T-helper 1 cell treated with Interleukin-12 subunit alpha and Interleukin-12 subunit beta and Interleukin-4 antibody, amounts not matched to agents 30 μg/mL and 1 μg/mL, for 36 hours (primary cell): ENCODE measurements around the gene GTPBP8.
"Not testable (repeated sequence)": the region's sequence is repeated elsewhere in the genome, so short reads cannot be mapped to it uniquely, and the experiment has no call there.

Experiments
- H3K27ac Mint-ChIP-seq: one replicate; pipeline ENCODE4 v1.8.0; 2021; ENCODE audit warnings: mild to moderate bottlenecking, mixed read lengths
- H3K27me3 Mint-ChIP-seq: one replicate; pipeline ENCODE4 v1.8.0; 2021; ENCODE audit warnings: low read depth, mixed read lengths
- H3K36me3 Mint-ChIP-seq: one replicate; pipeline ENCODE4 v1.8.0; 2021; ENCODE audit warnings: low read depth, mixed read lengths
- H3K4me1 Mint-ChIP-seq: one replicate; pipeline ENCODE4 v1.8.0; 2021; ENCODE audit warnings: low read depth, mixed read lengths
- H3K4me3 Mint-ChIP-seq: one replicate; pipeline ENCODE4 v1.8.0; 2021; ENCODE audit warnings: mild to moderate bottlenecking, moderate library complexity, mixed read lengths
- H3K9me3 Mint-ChIP-seq: one replicate; pipeline ENCODE4 v1.8.0; 2021; ENCODE audit warnings: mixed read lengths

Gene GTPBP8

GRCh38 chr3:113019182-113020137 lies 28.7 kb downstream of the GTPBP8 start:
- H3K4me1 Mint-ChIP-seq: peaks cover 40% of the 10 kb centered on the region

GRCh38 chr3:113021471-113021870 lies 30.7 kb downstream of the GTPBP8 start:
- no peaks in the 10 kb centered on the region for H3K27me3 Mint-ChIP-seq
- no peaks in the 10 kb centered on the region for H3K9me3 Mint-ChIP-seq
- peaks cover 12% of the 10 kb centered on the region for H3K36me3 Mint-ChIP-seq

More at GRCh38 chr3:113019182-113020137, 28.7 kb downstream of the GTPBP8 start:
- Mint-ChIP-seq H3K9me3 (no peaks in the 10 kb centered on the region), H3K27me3 (no peaks in the 10 kb centered on the region), H3K27ac (peak overlapping the region; percentile 86), H3K36me3 (peaks cover 25% of the 10 kb centered on the region), H3K4me3 (peak overlapping the region; percentile 90)

DNA sequence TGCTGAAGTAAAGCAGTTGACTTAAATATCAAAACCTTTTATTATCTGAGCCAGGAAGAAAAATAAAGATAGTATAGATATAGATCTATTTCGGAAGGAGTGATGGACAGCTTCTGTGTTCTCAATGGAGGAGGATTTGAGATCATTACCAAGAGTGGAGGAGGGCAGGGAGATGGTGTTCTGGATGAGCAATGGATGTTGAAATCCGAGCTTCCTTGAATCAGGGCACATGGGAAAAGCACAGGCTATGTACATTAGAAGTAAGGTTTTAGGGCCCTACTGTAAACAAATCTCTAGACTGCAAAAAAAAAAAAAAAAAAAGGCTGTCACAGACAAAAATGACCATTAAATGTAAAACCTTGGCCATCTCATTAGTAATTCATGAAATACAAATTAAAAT lies 43.2 kb downstream of the GTPBP8 start:
- no peaks in the 10 kb centered on the region for H3K4me1 Mint-ChIP-seq
- no peaks in the 10 kb centered on the region for H3K36me3 Mint-ChIP-seq
- no peaks in the 10 kb centered on the region for H3K27me3 Mint-ChIP-seq
- no peaks in the 10 kb centered on the region for H3K9me3 Mint-ChIP-seq
- no peak overlapping the region for H3K4me3 Mint-ChIP-seq
- no peak overlapping the region for H3K27ac Mint-ChIP-seq

More at GRCh38 chr3:113021471-113021870, 30.7 kb downstream of the GTPBP8 start:
- Mint-ChIP-seq H3K4me3 (no peak overlapping the region), H3K4me1 (peaks cover 31% of the 10 kb centered on the region), H3K27ac (no peak overlapping the region)

GRCh38 chr3:113035387-113035982 lies 44.7 kb downstream of the GTPBP8 start:
- Mint-ChIP-seq H3K27ac (no peak overlapping the region), H3K27me3 (no peaks in the 10 kb centered on the region), H3K4me1 (no peaks in the 10 kb centered on the region), H3K36me3 (no peaks in the 10 kb centered on the region), H3K9me3 (no peaks in the 10 kb centered on the region), H3K4me3 (no peak overlapping the region)

DNA sequence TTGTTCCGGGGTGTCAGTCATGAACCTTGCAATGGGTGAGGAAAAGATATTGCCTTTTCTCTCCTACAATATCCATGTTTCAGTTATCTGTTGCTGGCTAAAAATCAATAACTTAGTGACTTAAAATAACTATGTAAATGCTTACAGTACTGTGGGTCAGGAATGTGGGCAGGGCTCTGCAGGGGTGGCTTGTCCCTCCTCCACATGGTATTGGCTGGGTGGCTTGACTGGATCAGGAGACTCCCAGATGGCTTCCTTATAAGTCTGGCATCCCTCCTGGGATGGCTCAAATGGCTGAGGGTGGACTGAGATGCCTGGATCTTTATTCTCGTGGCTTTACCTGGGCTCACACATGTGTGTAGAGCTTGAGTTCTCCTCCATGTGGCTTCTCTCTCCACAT lies 47.5 kb downstream of the GTPBP8 start:
- no peak overlapping the region for H3K4me3 Mint-ChIP-seq
- H3K27ac Mint-ChIP-seq: no peak overlapping the region
- H3K36me3 Mint-ChIP-seq: no peaks in the 10 kb centered on the region
- no peaks in the 10 kb centered on the region for H3K9me3 Mint-ChIP-seq
- no peaks in the 10 kb centered on the region for H3K4me1 Mint-ChIP-seq
- no peaks in the 10 kb centered on the region for H3K27me3 Mint-ChIP-seq

DNA sequence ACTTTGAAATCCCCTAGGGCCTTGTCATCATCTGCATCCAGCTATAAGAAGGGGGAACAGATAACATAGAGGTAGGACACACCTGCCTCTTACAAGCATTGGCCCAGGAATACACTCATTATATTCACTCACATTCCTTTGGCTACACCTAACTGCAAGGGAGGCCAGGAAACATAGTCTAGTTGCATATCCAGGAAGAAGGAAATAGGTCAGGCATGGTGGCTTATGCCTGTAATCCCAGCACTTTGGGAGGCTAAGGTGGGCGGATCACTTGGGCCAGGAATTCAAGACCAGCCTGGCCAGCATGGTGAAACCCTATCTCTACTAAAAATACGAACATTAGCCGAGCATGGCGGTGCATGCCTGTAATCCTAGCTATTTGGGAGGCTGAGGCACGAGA lies 48.8 kb downstream of the GTPBP8 start:
- Mint-ChIP-seq H3K27me3 (no peaks in the 10 kb centered on the region), H3K4me3 (no peak overlapping the region), H3K27ac (no peak overlapping the region), H3K9me3 (no peaks in the 10 kb centered on the region), H3K4me1 (no peaks in the 10 kb centered on the region), H3K36me3 (no peaks in the 10 kb centered on the region)

GRCh38 chr3:113040231-113040630 lies 49.4 kb downstream of the GTPBP8 start:
- peaks cover 1% of the 10 kb centered on the region for H3K4me1 Mint-ChIP-seq
- H3K27ac Mint-ChIP-seq: no peak overlapping the region
- no peaks in the 10 kb centered on the region for H3K27me3 Mint-ChIP-seq
- peaks cover 1% of the 10 kb centered on the region for H3K36me3 Mint-ChIP-seq
- no peak overlapping the region for H3K4me3 Mint-ChIP-seq
- H3K9me3 Mint-ChIP-seq: peaks cover 4% of the 10 kb centered on the region

- Mint-ChIP-seq H3K27me3 (no peaks in the 10 kb centered on the region), H3K4me1 (peaks cover 2% of the 10 kb centered on the region), H3K4me3 (no peak overlapping the region), H3K27ac (no peak overlapping the region), H3K9me3 (peaks cover 6% of the 10 kb centered on the region), H3K36me3 (peaks cover 3% of the 10 kb centered on the region)
Measured at GRCh38 chr3:113043686-113044085, 52.9 kb downstream of the GTPBP8 start.

DNA sequence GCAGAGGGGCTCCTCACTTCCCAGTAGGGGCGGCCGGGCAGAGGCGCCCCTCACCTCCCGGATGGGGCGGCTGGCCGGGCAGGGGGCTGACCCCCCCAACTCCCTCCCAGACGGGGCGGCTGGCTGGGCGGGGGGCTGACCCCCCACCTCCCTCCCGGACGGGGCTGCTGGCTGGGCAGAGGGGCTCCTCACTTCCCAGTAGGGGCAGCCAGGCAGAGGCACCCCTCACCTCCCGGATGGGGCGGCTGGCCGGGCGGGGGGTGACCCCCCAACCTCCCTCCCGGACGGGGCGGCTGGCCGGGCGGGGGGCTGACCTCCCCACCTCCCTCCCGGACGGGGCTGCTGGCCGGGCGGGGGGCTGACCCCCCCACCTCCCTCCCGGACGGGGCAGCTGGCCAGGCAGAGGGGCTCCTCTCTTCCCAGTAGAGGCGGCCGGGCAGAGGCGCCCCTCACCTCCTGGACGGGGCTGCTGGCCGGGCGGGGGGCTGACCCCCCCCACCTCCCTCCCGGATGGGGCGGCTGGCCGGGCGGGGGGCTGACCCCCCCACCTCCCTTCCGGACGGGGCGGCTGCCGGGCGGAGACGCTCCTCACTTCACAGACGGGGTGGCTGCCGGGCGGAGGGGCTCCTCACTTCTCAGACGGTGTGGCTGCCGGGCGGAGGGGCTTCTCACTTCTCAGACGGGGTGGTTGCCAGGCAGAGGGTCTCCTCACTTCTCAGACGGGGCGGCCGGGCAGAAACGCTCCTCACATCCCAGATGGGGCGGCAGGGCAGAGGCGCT lies 55.6 kb downstream of the GTPBP8 start:
- not testable (repeated sequence) for H3K4me3 Mint-ChIP-seq, H3K4me1 Mint-ChIP-seq, H3K36me3 Mint-ChIP-seq, H3K9me3 Mint-ChIP-seq, H3K27ac Mint-ChIP-seq, H3K27me3 Mint-ChIP-seq

DNA sequence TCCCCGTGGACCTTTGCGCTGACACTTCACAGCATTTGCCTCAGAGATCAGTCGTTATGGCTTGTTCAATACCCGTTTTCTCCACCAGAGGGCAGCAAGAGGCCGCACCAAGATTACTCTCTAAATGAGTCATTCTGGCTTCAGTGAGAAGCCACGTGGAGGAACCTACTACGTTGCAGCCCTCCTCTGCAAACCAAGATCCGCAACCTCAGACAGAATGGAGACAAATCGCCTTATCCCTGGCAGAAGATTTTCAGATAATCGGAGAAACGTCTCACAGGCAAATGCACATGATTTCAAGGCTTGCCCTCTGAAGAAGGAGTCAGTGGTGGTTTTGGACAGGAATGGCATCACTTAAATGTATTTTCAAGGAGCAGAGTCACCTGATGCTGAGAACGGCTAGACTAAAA lies 60.5 kb downstream of the GTPBP8 start:
- no peak overlapping the region for H3K4me3 Mint-ChIP-seq
- no peaks in the 10 kb centered on the region for H3K36me3 Mint-ChIP-seq
- H3K4me1 Mint-ChIP-seq: no peaks in the 10 kb centered on the region
- H3K27ac Mint-ChIP-seq: no peak overlapping the region
- H3K9me3 Mint-ChIP-seq: no peaks in the 10 kb centered on the region
- no peaks in the 10 kb centered on the region for H3K27me3 Mint-ChIP-seq
